ENCODE measurements around the gene INTS6L. TPM values are rescaled to one million over a fixed set of nuclear protein-coding genes. Genes with fewer than 3 reads are reported as not detected.

Gene INTS6L
- total RNA-seq, 2 donors from 2014 or later, result 7.2 to 25.7 TPM

DNA sequence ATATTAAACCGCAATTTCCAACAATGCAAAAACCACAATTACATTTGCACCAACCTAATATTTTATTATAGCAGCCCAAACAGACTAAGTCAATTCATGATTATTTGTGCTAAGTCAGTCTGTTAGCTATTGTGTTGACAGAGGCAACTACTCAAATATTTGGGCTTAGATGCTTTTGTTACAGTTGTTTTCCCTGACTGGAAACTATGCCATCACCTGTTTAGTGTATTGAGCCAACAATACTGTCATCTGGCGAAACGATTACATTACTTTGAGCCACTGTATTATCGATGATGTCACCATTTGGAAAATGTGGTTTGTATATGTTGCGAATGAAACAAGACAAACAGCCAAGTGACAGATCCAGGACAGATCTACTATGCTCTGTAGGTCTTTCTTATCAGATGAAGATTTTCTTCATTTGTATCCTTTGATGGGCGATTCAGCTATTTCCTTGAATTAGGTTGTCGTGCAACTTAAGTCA, 38.7 kb upstream of the INTS6L start:
- H3K27ac ChIP-seq, result no peak overlapping the region
- TF ChIP-seq POLR2AphosphoS5 (IDR thresholded peaks at IDR 0.05) (peak; percentile 27), POLR2A (IDR thresholded peaks at IDR 0.05) (no peak)
- intact Hi-C loops (cut with DNase I), result no loop called here
- H3K36me3 ChIP-seq, result no peaks in the 10 kb centered on the region
- no peak for DNase-seq (ENCODE audit: low spot score)
- no peaks in the 10 kb centered on the region for H3K4me1 ChIP-seq (replicated peaks)
- no peaks in the 10 kb centered on the region for H3K27me3 ChIP-seq (replicated peaks; ENCODE audit: insufficient read depth)
- H3K4me3 ChIP-seq, result no peak overlapping the region
- H3K9me3 ChIP-seq, result no peaks in the 10 kb centered on the region
- WGBS, result 63% methylated on average over 7 of the region's 7 CpGs

DNA sequence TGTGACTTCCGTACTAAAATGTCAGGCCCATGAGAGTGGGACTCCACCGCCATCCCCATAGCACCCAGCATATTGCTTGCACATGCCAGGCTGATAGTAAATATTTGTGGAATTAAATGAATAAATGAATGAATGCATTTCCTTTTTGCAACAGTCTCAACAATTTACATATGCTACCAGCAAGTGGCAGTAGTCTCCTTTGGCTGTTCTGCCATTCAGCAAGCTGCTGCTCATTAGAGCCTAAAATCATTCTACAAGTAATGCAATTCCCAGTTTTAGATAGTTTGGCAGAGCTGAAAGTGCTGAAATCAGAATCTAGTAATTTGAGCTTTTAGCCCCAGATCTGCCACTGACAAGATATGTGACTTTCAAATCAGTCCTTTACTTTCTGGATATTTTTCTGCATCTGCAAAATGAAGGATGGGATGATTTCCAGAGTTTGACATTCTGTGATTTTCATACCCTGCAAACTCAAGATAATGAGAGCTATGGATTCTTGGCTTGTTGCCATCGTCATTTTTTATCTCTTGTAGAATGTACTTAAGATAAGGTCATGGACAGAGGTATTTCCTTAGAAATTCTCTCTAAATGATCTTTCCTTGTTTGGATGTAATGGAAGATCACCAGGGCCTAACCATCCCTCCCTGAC, 35.7 kb upstream of the INTS6L start:
- H3K9me3 ChIP-seq, result no peaks in the 10 kb centered on the region
- no peaks in the 10 kb centered on the region for H3K4me1 ChIP-seq (replicated peaks)
- no peak for DNase-seq (ENCODE audit: low spot score)
- intact Hi-C loops (cut with DNase I), result no loop called here
- WGBS, result 17% methylated on average over 3 of the region's 3 CpGs
- no peak overlapping the region for H3K27ac ChIP-seq
- H3K36me3 ChIP-seq, result no peaks in the 10 kb centered on the region
- TF ChIP-seq POLR2A (IDR thresholded peaks at IDR 0.05), result no peak
- no peak for TF ChIP-seq POLR2AphosphoS5 (IDR thresholded peaks at IDR 0.05)
- TF ChIP-seq, protein P1, sequence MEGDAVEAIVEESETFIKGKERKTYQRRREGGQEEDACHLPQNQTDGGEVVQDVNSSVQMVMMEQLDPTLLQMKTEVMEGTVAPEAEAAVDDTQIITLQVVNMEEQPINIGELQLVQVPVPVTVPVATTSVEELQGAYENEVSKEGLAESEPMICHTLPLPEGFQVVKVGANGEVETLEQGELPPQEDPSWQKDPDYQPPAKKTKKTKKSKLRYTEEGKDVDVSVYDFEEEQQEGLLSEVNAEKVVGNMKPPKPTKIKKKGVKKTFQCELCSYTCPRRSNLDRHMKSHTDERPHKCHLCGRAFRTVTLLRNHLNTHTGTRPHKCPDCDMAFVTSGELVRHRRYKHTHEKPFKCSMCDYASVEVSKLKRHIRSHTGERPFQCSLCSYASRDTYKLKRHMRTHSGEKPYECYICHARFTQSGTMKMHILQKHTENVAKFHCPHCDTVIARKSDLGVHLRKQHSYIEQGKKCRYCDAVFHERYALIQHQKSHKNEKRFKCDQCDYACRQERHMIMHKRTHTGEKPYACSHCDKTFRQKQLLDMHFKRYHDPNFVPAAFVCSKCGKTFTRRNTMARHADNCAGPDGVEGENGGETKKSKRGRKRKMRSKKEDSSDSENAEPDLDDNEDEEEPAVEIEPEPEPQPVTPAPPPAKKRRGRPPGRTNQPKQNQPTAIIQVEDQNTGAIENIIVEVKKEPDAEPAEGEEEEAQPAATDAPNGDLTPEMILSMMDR (IDR thresholded peaks at IDR 0.05), result peak in 3 of 4 experiments; percentile 31 to 50 (median 46)
- no peak overlapping the region for H3K4me3 ChIP-seq
- no peaks in the 10 kb centered on the region for H3K27me3 ChIP-seq (replicated peaks; ENCODE audit: insufficient read depth)

DNA sequence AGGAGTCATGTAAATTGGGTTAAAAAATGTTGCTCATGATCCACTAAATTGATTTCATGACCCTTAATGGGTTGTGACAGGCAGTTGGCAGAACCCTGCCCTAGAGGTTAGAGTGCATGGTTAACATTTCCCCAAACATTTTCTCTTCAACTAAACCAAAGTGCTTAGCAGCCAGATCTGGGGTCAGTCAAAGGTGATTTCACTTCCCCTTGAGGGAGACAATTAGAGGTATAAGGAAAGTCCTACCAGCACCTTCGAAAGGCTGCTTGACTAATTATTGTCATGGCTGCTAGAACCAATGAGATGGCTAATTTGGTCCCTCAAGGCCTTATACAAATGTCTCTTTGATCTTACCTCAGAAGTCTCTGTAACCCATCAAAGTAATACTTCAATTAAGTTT, 30.9 kb upstream of the INTS6L start:
- no peak for DNase-seq (ENCODE audit: low spot score)
- no peaks in the 10 kb centered on the region for H3K27me3 ChIP-seq (replicated peaks; ENCODE audit: insufficient read depth)
- WGBS, result 92% methylated on average over 1 of the region's 1 CpG
- no peak overlapping the region for H3K27ac ChIP-seq
- H3K9me3 ChIP-seq, result no peaks in the 10 kb centered on the region
- no peaks in the 10 kb centered on the region for H3K36me3 ChIP-seq
- no peak overlapping the region for H3K4me3 ChIP-seq
- intact Hi-C loops (cut with DNase I), result no loop called here
- H3K4me1 ChIP-seq (replicated peaks), result no peaks in the 10 kb centered on the region
- TF ChIP-seq, protein P1 (IDR thresholded peaks at IDR 0.05), result no peak
- no peak for TF ChIP-seq POLR2AphosphoS5 (IDR thresholded peaks at IDR 0.05)
- no peak for TF ChIP-seq POLR2A (IDR thresholded peaks at IDR 0.05)

DNA sequence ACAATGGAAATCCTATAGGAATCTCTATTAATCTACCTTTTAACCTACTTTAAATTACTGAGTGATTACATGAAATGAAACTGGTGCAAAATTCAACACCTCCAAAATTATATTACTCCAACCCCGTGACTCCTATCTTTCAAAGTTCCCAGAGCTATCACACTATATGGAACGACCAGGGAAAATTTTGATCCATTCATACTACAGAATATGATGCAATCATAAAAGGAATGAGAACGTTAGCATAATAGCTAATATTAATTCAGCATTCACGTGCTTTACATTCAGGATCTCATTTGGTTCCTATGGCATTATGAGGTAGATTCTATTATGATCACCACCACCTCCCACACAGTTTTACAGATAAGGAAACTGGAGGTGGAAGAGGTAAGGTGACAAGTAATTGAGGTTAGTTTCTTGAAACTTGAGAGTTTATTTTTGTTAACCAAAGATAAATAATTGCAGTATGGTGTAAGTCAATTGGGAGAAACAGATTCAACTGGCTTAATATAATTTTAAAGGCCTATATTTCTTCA, 29.4 kb upstream of the INTS6L start:
- intact Hi-C loops (cut with DNase I), result no loop called here
- 84% methylated on average over 4 of the region's 4 CpGs for WGBS
- TF ChIP-seq POLR2AphosphoS5 (IDR thresholded peaks at IDR 0.05) (no peak), POLR2A (IDR thresholded peaks at IDR 0.05) (no peak)
- TF ChIP-seq, protein P1 (IDR thresholded peaks at IDR 0.05), result no peak
- Histone ChIP-seq H3K4me1 (replicated peaks) (no peaks in the 10 kb centered on the region), H3K27ac (no peak overlapping the region), H3K36me3 (no peaks in the 10 kb centered on the region), H3K9me3 (no peaks in the 10 kb centered on the region), H3K27me3 (replicated peaks; ENCODE audit: insufficient read depth) (no peaks in the 10 kb centered on the region), H3K4me3 (no peak overlapping the region)
- DNase-seq (ENCODE audit: low spot score), result no peak

DNA sequence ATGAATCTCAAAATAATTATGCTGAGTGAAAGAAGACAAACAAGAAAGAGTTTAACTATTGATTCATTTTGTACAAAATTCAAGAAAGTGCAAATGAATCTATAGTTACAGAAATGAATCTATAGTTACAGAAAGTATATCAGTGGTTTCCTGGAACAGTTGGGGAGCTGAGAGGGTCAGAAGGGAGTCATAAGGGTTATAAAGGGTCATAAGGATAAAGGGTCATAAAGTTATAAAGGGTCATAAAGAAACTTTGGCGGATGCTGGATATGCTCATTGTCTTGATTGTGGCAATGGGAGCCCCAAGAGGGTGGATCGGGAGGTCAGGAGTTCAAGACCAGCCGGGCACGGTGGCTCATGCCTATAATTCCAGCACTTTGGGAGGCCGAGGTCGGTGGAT, 26.0 kb upstream of the INTS6L start:
- Histone ChIP-seq H3K4me3 (no peak overlapping the region), H3K27ac (no peak overlapping the region), H3K27me3 (replicated peaks; ENCODE audit: insufficient read depth) (no peaks in the 10 kb centered on the region), H3K4me1 (replicated peaks) (no peaks in the 10 kb centered on the region), H3K9me3 (no peaks in the 10 kb centered on the region), H3K36me3 (no peaks in the 10 kb centered on the region)
- 84% methylated on average over 6 of the region's 6 CpGs for WGBS
- TF ChIP-seq, protein P1 (IDR thresholded peaks at IDR 0.05), result no peak
- TF ChIP-seq POLR2A (IDR thresholded peaks at IDR 0.05) (no peak), POLR2AphosphoS5 (IDR thresholded peaks at IDR 0.05) (no peak)
- DNase-seq (ENCODE audit: low spot score), result no peak
- intact Hi-C loops (cut with DNase I), result no loop called here
